ENCODE measurements around the gene SLC5A5.
A peak's percentile ranks its signal among the peaks of the same experiment; 100 is the strongest.
"Not testable (repeated sequence)": the region's sequence is repeated elsewhere in the genome, so short reads cannot be mapped to it uniquely, and the experiment has no call there.

Gene SLC5A5

GRCh38 chr19:17919122-17919521 lies 47.4 kb downstream of the SLC5A5 start:
- not testable (repeated sequence) for DNase-seq (ENCODE audit: low read depth in 3 of 3)

DNA sequence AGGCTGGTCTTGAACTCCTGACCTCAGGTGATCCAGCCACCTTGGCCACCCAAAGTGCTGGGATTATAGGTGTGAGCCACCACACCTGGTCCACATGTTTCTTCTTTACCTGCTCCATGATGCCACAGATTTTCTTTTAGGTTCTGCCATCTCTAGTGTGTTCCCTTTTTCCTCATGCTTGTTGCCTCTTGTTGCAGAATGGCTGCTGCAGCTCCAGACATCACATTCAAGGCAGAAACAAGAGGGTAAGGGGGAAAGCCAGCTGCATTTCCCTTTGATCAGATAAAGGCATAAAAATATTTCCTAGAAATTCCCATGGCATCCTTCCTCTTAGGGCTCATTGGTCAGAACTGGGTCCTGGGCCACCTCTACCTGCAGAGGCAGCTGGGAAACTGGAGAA lies 48.8 kb downstream of the SLC5A5 start:
- no peak for DNase-seq (ENCODE audit: low read depth in 3 of 3)

DNA sequence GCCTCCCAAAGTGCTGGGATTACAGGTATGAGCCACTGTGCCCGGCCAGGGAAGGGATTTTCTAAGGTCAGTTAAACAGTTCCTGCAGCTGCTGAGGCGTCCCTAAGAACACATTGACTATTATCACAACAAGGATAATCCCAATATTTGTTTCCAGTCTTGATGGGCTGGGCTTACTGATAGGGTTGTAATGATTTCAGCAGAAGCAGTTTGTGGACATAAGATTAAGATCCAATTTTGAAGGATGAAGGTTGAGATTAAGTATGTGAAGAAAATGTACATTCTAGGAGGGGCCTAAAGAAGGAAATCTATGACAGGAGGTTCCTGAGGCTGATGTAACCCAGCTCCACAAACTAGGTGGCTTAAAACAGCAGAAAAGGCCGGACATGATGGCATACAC lies 50.4 kb downstream of the SLC5A5 start:
- DNase-seq (ENCODE audit: low read depth in 3 of 3), result no peak

GRCh38 chr19:17926044-17926443 lies 54.3 kb downstream of the SLC5A5 start:
- DNase-seq (ENCODE audit: low read depth in 3 of 3), result no peak

DNA sequence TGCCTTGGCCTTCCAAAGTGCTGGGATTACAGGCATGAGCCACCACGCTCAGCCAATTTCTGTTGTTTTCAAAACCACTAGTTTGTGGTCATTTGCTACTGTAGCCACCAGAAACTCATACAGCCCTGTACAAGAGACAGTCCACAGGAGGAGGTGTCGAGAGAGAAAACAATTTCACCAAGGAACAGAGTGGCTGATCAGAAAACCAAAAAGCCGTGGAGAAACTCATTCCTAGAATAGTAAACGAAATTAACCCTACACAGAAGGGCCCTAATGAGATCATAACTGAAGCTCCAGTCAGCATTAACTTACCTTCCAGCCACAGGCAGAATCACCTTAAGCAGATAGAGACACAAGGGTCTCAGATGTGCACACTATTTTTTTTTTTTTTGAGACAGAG lies 57.3 kb downstream of the SLC5A5 start:
- no peak for DNase-seq (ENCODE audit: low read depth in 3 of 3)

GRCh38 chr19:17931532-17932191 lies 59.9 kb downstream of the SLC5A5 start:
- DNase-seq (ENCODE audit: low read depth in 3 of 3), result no peak

- peak; percentile 85 to 87 (median 85) for DNase-seq (ENCODE audit: low read depth in 3 of 3)
Observed at GRCh38 chr19:17932485-17933338, 61.0 kb downstream of the SLC5A5 start, which contains the start of gene CCDC124. CCDC124 (plus strand) TSS chr19:17933015; CDS start chr19:17936421, 3,406 bp downstream.

- DNase-seq (ENCODE audit: low read depth in 3 of 3), result no peak
Observed at GRCh38 chr19:17933414-17934129, 61.8 kb downstream of the SLC5A5 start.

DNA sequence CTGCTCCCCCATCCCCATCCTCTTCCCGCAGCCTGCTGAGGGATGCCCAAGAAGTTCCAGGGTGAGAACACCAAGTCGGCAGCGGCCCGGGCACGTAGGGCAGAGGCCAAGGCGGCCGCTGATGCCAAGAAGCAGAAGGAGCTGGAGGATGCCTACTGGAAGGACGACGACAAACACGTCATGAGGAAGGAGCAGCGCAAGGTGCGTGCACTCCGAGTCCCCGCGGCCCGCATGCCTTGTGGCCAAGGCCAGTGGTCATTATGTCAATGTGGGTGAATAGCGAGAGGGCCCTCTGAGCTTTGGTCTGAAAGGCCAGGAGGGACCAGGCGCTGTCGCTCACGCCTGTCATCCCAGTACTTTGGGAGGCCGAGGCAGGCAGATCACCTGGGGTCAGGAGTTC lies 64.6 kb downstream of the SLC5A5 start:
- DNase-seq (ENCODE audit: low read depth in 3 of 3), result no peak

DNA sequence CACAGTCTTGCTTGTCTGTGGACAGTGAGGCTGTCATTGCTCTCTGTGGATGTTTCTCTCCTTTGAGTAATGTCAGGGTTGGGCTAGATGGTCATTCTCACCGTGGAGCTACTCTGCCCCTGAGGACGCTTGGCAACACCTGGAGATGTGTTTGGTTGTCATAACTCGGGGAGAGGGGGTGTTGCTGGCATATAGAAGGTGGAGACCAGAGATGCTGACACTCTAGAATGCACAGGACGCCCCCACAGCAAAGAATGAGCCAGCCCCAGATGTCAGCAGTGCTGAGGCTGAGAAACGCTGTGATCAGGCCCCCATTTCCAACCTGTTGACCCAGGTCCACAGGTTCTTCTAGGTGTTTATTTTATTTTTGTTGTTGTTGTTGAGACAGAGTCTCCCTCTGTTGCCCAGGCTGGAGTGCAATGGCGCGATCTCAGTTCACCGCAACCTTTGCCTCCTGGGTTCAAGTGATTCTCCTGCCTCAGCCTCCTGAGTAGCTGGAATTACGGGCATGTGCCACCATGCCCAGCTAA lies 65.7 kb downstream of the SLC5A5 start:
- DNase-seq (ENCODE audit: low read depth in 3 of 3), result no peak

GRCh38 chr19:17938092-17938845 lies 66.5 kb downstream of the SLC5A5 start:
- DNase-seq (ENCODE audit: low read depth in 3 of 3), result peak; percentile 56 to 78 (median 69)

DNA sequence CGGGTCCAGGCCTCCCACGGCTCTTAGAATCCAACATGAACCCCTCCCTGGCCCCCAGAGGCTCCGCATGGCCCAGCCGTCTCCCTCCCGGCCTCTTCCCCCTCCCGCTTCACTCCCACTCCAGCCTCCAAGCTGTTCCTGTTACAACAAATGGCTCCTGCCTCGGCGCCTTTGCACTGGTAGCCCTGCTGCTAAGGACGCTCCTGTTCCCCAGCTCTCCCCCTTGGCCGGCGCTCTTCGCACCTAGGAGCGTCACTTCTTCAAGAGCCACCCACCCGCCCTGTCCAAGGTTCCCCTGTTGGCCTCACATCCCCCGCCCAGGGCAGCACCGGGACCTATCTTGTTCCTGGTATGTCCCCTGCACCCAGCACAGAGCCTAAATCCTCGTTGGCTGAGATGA lies 70.4 kb downstream of the SLC5A5 start:
- DNase-seq (ENCODE audit: low read depth in 3 of 3), result no peak

GRCh38 chr19:17942582-17943273 lies 71.0 kb downstream of the SLC5A5 start:
- no peak for DNase-seq (ENCODE audit: low read depth in 3 of 3)

GRCh38 chr19:17943274-17944221 lies 71.8 kb downstream of the SLC5A5 start:
- no peak for DNase-seq (ENCODE audit: low read depth in 3 of 3)

DNA sequence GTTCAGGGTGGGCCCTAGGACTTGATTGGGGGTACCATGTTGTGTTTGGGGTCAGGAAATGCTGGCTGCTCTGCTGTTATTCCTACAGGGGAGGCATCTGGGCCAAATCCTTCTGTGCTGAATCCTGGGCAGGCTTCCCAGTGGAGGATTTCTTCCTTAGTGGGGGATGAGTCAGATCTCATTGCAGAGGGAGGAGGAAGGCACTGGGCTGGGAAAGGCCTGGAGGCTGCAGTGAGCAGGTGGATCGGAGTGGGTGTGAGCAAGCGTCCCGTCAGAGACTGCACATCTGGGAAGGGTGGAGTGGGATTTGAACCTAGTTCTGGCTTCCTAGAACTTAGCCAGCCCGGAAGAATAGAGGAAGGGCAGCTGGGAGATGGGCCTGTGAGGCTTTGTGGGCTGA lies 72.6 kb downstream of the SLC5A5 start:
- DNase-seq (ENCODE audit: low read depth in 3 of 3), result no peak
